GM21447 (cell line): ENCODE measurements around the gene CRACDL.

Source experiments
- ATAC-seq: cut with Tn5 transposase; IDR thresholded peaks from one replicate; pipeline ENCODE4 v1.9.1; 2021; ENCODE audit not compliant: unreplicated experiment

Gene CRACDL

DNA sequence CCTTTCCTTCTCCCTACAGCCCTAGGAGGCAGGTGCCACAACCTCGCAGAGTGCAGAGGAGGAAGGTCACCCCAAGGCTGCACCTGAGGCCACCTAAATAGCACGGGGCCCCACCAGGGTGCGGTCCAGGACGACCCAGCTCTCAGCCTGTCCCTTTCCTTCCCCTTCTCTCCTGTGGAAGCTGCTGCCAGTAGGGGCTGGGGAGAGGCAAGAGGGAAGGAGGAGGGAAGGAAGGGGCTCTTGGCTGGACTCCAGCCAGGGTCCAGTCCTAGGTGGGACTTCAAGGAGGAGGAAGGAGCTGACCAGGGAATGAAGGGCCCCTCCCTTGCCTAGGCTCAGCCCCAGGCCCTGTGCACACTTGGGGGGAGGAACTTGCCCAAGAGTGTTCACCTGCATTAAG is 11.1 kb downstream of the CRACDL start:
- ATAC-seq, result no peak

DNA sequence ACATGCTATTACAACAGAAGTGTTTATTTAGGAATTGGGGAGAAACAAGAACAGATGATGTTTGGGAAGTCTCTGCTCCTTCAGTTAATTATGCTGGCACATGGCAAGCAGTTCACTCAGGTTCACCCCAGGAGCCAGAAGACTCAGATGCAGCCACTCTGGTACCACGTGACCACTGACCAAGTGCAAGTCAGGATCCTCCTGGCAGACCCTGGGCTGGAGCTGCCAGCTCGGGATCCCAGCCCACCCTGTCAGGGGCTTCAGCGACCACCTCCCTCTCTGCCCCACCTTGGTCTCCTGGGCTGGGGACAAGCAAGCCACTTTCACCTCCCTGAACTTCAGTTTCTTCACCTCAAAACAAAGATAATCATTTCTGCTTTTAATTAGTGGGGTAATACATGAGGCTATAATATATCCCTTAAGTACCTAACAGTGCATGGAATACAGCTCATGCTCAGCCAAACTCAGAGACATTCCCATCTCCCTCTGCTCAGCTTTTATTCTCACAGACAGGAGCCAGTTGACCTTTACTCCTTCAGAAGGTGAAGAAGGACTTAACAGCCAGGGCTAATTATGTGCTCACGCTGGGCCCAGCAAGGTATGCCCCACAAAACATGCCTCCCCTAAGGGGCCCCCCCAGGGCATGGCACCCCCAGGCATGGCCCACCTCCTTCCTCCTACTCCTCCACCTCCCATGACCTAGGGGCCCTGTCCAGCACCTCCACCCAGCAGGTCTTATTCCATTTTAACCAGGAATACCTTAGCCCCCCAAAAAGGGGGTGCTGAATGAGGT is 11.8 kb downstream of the CRACDL start:
- no peak for ATAC-seq

DNA sequence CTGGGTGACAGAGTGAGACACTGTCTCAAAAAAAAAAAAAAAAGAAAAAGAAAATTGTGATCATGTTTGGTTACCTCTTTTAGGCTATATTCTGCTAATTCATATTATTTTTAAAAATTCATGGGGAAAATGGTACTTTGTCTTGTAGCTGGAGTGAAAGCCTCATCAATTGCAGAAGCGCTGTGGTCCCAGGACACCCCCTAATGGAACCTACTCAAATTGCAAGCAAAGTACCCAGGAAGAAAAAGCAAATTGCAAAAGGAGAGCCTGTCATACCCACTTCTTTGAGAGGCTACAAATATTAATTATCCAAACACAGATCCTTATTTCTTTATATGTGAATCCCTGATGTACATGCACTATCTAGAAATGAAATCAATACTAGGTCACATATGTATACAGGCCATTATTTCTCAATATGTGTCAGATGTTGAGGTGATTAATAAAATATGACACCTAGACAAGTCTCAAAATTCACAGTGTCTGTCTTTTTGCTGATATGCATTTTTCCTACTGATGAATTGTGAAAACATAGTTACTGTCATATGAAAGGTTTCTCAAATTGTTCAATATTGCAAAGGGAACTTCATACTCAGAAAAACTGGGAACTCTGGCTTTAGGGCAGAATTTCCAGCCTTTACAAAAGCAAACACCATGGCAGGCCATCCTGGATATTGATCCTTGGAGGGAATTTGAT is 12.6 kb downstream of the CRACDL start:
- no peak for ATAC-seq

DNA sequence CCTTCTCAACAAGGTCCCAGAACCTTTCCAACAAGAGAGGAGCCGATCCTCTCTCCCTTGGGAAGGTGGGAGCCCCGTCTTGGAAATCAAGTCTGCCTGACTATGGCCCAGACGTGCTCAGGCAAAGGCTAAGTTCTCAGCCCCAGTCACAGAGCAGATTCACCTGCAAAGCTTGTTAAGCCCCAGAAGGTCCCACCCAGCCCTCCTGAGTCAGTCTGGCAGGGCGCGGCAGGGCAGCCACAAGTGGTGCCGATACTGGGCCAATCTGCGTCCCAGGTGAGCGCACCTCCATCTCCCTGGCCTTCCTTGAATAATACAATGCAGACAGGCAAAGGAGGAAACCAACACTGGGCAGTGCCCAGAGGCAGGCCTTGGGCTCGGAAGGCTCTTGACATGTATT is 15.0 kb downstream of the CRACDL start:
- ATAC-seq, result no peak

DNA sequence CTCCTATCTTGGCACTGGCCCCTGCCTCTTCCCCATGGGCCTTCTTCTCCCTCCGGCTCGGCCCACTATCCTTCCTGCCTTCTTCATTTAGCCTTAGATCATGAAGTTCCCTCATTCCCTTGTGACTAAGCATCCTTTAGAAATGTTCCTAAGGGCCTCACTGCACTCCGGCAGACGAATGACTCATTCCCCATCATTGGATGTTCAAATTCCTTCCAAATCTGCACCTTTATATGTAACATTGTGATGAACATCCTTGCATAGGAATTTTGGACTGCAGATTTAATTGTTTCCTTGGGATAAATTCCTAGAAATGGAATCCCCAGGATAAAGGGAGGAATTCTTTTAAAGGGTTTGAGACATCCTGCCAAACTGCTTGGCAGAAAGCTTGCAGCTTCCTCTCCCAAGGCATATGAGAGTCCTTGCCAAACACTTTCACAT is 19.0 kb downstream of the CRACDL start:
- no peak for ATAC-seq

DNA sequence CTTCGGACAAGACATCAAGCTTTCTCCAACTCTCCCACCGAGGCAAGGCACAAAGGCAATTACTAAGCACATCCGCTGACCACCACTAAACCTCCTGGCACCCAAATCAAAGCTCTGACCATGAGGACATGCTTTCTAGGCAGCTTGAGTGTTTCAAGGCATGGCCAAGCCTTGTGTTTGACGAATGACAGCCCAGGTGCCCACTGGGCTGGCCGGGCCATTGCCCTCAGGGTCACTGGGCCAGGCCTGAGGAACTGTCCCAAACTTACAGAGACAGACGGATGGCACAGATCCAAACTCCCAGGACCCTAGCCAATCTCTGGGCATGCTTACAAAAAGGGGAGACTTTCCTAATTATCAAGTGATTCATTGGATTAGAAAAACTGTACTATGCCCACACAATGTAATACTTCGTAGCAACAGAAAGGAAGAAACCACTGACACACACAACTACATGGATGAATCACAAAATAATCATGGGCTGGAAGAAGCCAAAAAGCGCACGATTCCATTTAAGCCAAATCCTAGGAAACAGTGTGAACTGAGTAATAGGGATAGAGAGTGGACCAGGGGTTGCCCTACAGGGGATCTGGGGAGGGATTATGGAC is 20.2 kb downstream of the CRACDL start:
- no peak for ATAC-seq

DNA sequence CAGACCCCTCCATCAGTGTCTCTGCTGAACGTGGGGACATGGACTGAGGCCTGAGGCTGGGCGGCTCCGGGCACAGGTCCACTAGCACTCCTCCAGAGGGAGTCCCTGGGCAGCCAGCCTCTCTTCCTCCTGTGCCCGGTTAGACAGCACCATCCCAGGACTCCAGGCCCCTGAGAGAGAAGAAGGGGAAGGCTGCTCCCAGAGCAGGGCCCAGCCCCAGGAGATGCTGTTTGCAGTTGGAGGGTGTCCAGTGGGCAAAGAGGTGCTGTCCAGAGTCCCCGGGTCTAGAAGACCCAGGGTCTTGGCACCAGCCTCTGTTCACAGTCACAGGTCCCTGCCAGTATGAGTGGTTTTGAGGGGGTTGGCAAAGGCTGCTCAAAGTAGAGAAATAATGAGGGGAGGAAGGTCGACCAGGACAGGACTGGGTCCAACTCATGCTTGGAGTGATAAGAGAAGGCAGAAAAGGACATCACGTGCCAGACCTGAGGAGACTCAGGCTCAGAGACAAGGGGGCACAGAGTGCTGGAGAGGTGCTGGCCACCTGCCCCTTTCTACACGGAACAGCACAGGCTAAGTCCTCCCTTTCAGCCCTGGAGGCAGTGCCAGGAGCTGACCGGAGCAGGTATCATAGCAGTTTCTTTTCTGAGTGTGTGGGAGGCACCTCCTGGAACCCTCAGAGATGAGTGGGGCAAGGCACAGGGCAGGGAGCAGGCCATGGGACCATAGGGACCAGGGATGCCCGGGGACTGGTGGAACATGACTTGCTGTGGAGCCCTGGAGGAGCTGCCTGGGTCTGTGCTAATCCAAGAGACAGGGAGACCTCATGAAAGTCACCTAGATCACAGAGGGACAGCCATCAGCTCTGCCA is 21.1 kb downstream of the CRACDL start:
- no peak for ATAC-seq

DNA sequence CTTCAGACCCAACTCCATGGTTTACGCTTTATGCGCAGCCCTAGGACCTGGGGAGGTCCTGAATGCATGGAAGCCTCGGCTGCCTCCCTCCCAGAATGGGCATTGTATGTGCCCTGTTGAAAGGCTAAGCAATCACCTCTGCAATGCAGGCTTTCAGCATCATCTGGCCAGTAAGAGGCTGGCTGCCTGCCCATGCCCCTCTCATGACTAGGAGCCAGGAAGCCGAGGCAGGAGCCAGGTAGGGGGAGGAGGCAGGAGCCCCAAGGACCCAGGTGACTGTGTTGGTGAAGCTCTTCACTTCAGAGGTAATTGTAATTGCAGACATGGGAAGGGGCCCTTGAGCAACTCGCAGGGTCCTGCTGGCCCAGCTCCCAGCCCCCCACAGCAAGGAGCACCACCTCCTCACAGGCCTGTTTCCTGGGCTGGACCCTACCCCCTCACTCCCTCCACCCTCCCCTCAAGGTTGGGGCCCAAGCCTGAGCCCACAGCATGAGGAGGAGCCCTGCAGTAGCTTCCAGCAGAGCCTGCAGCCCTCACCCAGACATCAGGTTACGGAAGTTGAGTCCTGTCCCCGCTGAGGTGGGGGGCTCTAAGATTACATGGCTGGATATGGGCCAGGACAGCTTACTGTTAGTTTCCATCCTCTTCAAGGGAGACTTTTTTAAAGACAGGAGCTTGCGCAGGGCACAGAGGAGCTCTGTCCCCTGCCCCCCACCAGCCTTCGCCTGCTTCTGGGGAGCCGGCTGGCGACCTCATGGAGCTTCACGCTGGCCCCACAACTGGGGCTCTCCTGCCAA is 21.9 kb downstream of the CRACDL start:
- ATAC-seq, result no peak

DNA sequence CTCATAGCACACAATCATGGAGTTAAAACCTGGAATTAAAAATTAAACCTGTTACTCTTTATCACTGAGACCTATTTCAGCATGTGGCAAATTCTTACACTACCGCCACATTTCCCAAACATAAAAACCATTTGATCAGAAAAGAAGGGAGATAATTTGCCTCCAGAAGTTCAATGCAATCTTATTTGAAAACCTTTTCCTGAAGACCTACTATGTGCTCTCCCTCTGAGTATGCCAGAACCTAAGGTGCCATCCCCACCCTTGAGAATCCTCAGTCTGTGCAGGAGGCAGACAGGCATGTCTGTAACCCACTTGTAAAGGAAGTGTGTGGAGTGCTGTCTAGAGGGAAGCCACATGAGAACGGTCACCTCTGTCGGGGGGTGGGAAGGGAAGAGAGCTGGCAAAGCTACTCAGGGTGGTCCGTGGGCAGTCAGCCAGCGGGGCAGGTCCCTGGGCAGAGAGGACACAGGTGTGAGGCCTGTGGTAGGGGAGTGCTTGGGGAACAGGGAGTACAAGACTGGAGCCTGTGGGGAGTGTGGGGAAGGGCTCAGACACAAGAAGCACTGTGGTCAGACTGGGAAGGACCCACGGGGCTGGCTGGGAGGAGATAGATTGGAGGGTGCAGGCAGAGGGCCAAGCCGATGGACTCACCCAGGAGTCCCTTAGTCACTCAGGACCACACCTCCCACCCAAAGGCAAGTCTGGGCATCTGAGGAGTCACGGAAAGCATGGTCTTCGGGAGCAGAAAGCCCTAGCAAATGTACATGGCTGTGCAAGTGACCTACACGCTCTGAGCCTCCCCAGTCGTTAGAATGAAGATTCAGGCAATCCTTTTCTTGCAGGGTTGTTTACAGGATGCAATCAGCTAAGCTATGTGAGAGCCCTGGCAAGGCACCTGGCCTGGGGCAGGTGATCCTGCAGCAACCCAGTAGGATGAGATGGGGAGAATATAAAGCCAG is 22.8 kb downstream of the CRACDL start:
- no peak for ATAC-seq

DNA sequence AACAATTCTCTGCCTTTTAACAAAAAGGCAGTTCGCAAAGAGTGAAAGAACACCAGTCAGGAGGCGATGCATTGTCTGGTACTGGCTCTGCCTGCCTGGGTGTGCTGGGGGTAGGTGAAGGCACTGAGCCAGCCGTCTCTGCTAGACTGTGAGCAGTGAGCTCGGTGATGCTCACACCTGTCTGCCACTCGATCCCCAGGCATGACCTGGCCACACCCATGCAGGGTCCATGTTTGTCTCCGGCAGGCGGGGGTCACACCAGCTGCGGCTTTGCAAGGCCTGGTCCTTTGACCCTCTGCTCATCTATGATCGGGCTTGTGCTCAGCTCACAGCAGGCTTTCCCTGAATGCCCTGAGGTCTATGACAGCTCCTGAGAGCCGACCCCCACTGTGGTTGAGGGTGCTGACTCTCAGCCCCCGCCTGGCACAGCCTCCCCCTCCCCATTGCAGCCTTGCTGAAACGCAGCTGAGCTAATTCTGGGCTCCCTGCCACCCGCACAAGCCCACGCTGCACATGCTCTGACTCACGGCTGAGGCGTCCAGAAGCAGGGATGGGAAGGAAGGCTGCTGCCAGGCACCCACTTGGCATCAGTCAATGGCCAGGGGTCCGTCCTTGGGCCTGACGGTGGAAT is 23.7 kb downstream of the CRACDL start:
- ATAC-seq, result no peak

DNA sequence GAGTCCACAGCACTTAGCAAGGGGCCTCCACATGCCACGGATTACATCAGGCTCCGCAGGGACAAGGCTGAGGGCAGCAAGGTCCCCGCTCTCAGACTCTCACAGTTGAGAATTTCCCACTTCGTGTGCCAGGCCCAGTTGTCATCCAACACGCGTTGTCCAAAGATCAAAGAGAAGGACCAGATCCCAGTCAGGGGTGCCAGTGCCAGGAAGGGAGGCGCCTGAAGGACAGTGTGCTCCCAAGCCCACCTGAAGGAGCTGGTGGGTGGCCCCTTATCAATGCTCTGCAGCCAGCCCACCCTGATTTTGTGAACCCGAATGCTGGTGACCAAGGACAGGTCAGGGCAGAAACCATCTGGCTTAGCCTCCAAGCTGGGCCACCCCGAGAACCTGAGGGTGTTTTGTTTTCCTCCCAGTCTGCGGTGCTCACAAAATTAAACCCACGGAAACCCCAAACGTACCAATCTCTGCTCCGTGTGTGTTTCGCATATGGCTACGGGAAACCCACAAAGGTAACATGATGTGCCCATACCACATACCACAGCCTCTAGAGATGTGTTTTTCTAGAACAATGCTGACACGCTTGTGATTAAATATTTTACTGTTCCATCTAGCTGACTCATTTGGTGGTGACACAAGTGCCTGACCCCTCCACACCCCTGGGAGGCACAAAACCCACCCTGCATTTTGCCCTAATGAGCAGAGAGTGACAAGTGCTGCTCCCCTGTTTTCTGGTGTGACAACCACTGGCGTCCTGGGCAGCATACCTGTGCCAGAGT is 24.5 kb downstream of the CRACDL start:
- no peak for ATAC-seq

DNA sequence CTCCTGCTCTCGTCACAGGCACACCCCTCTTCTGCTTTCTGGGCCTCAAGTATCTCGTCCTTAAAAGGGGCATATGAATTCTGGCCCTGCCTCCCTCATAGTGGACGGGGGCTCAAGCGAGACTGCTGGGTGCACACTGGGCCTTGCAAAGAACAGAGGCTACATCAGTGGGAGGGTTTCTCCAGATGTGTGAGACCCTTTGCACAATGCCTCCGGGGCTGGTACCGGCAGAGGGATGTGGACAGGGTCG is 25.0 kb downstream of the CRACDL start:
- ATAC-seq, result no peak

DNA sequence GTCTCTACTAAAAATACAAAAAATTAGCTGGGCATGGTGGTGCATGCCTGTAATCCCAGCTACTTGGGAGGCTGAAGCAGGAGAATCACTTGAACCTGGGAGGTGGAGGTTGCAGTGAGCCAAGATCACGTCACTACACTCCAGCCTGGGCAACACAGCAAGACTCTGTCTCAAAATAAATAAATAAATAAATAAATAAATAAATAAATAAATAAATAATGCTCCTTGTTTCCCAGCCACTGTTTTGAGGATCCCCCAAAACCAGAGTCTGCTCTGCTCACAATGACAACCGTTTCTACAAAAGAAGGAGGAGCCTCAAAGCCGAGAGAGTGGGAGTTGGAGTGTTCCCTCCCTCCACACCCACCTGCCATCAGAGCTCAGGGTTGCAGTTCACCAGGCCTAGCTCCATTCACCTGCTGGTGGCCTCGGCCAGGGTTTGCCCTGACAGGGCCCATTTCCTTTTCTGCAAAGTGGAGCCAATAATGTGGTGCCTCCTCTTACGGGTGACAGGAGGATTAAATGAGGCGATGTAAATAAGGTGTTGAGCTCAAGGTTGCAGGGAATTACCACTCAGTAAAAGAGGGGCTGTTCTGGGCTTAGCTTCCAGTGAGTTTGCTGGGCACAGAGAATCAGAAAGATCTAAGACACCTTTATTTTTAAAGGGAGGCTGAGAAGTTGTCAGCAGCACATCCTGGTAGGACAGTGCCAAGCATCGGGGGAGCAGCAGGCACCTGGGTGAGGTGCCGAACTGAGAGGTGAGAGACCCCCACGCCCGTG is 25.5 kb downstream of the CRACDL start:
- no peak for ATAC-seq

DNA sequence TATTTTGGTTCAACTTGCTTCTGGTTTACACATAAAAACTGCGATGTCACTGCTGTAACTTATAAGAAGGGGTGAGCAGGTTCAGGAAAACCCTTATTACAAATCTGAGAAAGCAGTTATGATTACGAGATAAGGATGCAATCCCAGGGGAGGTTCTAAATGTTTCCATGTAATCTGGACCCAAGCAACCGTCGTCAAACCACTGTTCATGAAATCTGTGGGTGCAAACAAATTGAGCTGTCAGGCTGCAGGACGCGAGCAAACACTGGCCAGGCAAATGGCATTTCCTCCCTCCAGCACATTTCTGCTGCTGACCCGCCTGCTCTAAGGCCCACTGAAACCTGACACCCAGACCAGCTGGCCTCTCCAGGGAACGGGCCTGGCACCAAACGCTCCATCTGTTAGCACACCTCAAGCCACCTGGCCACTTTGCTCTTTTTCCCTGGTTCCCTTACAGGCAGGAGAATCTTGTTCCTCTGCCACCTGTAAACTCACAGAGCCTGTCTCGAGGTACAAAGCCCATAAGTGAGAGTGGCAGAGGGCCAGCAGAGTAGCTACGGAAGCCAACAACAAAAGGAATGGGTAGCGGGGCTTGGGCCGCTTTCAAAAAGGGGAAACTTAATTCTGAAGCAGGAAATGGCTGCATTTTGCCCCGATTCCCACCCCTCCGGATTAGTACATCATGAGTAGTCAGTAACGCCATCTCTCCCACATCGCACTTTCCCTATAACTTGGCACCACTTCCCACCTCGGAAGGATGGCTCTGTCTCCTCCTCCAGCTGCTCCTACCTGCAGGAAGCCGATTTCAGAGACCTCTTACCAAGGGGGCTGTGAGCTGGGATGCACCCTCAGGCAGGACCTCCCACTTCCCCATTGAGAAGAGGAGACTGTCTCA is 26.5 kb downstream of the CRACDL start:
- ATAC-seq, result no peak

DNA sequence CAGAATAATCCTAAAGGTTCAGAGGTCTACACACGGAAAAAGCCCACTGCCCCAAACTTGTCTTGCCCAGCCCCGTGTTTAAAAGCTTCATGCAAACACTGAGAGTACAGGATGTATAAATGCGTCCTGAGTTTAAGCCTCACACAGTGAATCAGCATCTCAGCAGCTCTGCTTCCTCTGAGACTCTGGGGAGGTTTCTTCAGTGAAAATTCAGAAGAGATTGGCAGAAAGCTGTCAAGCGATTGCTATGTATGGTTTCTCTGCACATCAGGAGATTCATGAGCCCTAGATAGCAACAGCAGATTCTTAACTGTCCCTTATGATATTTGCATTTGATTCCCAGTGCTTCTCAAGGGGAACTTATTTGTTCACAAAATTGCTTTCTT is 27.1 kb downstream of the CRACDL start:
- no peak for ATAC-seq
